Measurements from ENCODE around the gene RTEL1.

Gene RTEL1

GRCh38 chr20:63673951-63674350 lies 15.8 kb downstream of the RTEL1 start:
- Histone ChIP-seq H3K27ac (ENCODE audit: low read depth, low read length) (no peak overlapping the region), H3K27me3 (ENCODE audit: insufficient read depth, low read length) (no peaks in the 10 kb centered on the region), H2AFZ (ENCODE audit: low read length, unreplicated experiment) (no peak overlapping the region), H3K36me3 (ENCODE audit: insufficient read depth, low read length) (peaks cover 13% of the 10 kb centered on the region; the same call in 1 of the 2 replicates), H3K4me1 (ENCODE audit: control insufficient read depth, insufficient read depth, low read length, unreplicated experiment) (no peaks in the 10 kb centered on the region), H3K79me2 (ENCODE audit: control insufficient read depth, insufficient read depth, low read length, unreplicated experiment) (no peaks in the 10 kb centered on the region), H3K4me3 (ENCODE audit: low read depth, low read length) (no peak overlapping the region)

GRCh38 chr20:63675681-63676368 lies 17.7 kb downstream of the RTEL1 start:
- H3K27ac ChIP-seq (ENCODE audit: low read depth, low read length) = no peak overlapping the region
- H2AFZ ChIP-seq (ENCODE audit: low read length, unreplicated experiment) = no peak overlapping the region
- peaks cover 13% of the 10 kb centered on the region; the same call in 1 of the 2 replicates for H3K36me3 ChIP-seq (ENCODE audit: insufficient read depth, low read length)
- H3K79me2 ChIP-seq (ENCODE audit: control insufficient read depth, insufficient read depth, low read length, unreplicated experiment) = no peaks in the 10 kb centered on the region
- no peaks in the 10 kb centered on the region for H3K27me3 ChIP-seq (ENCODE audit: insufficient read depth, low read length)
- H3K4me1 ChIP-seq (ENCODE audit: control insufficient read depth, insufficient read depth, low read length, unreplicated experiment) = no peaks in the 10 kb centered on the region
- no peak overlapping the region for H3K4me3 ChIP-seq (ENCODE audit: low read depth, low read length)

GRCh38 chr20:63678071-63678470 lies 20.0 kb downstream of the RTEL1 start:
- Histone ChIP-seq H2AFZ (ENCODE audit: low read length, unreplicated experiment) (no peak overlapping the region), H3K4me3 (ENCODE audit: low read depth, low read length) (no peak overlapping the region), H3K36me3 (ENCODE audit: insufficient read depth, low read length) (peaks cover 8% of the 10 kb centered on the region; the same call in 1 of the 2 replicates), H3K79me2 (ENCODE audit: control insufficient read depth, insufficient read depth, low read length, unreplicated experiment) (no peaks in the 10 kb centered on the region), H3K27me3 (ENCODE audit: insufficient read depth, low read length) (no peaks in the 10 kb centered on the region), H3K27ac (ENCODE audit: low read depth, low read length) (no peak overlapping the region), H3K4me1 (ENCODE audit: control insufficient read depth, insufficient read depth, low read length, unreplicated experiment) (peaks cover 18% of the 10 kb centered on the region)

GRCh38 chr20:63678667-63679465 lies 20.8 kb downstream of the RTEL1 start:
- H3K4me3 ChIP-seq (ENCODE audit: low read depth, low read length) = no peak overlapping the region
- H3K27me3 ChIP-seq (ENCODE audit: insufficient read depth, low read length) = no peaks in the 10 kb centered on the region
- no peaks in the 10 kb centered on the region for H3K79me2 ChIP-seq (ENCODE audit: control insufficient read depth, insufficient read depth, low read length, unreplicated experiment)
- peaks cover 24% of the 10 kb centered on the region for H3K4me1 ChIP-seq (ENCODE audit: control insufficient read depth, insufficient read depth, low read length, unreplicated experiment)
- H3K27ac ChIP-seq (ENCODE audit: low read depth, low read length) = no peak overlapping the region
- H2AFZ ChIP-seq (ENCODE audit: low read length, unreplicated experiment) = no peak overlapping the region
- H3K36me3 ChIP-seq (ENCODE audit: insufficient read depth, low read length) = peaks cover 12% of the 10 kb centered on the region; the same call in 1 of the 2 replicates

GRCh38 chr20:63679799-63680305 lies 21.7 kb downstream of the RTEL1 start:
- Histone ChIP-seq H2AFZ (ENCODE audit: low read length, unreplicated experiment) (no peak overlapping the region), H3K27ac (ENCODE audit: low read depth, low read length) (no peak overlapping the region), H3K79me2 (ENCODE audit: control insufficient read depth, insufficient read depth, low read length, unreplicated experiment) (no peaks in the 10 kb centered on the region), H3K4me1 (ENCODE audit: control insufficient read depth, insufficient read depth, low read length, unreplicated experiment) (peaks cover 24% of the 10 kb centered on the region), H3K36me3 (ENCODE audit: insufficient read depth, low read length) (peaks cover 7% of the 10 kb centered on the region; the same call in 1 of the 2 replicates), H3K4me3 (ENCODE audit: low read depth, low read length) (no peak overlapping the region), H3K27me3 (ENCODE audit: insufficient read depth, low read length) (no peaks in the 10 kb centered on the region)

- Histone ChIP-seq H3K27ac (ENCODE audit: low read depth, low read length) (no peak overlapping the region), H3K4me1 (ENCODE audit: control insufficient read depth, insufficient read depth, low read length, unreplicated experiment) (peaks cover 24% of the 10 kb centered on the region), H2AFZ (ENCODE audit: low read length, unreplicated experiment) (no peak overlapping the region), H3K4me3 (ENCODE audit: low read depth, low read length) (no peak overlapping the region), H3K27me3 (ENCODE audit: insufficient read depth, low read length) (no peaks in the 10 kb centered on the region), H3K79me2 (ENCODE audit: control insufficient read depth, insufficient read depth, low read length, unreplicated experiment) (no peaks in the 10 kb centered on the region), H3K36me3 (ENCODE audit: insufficient read depth, low read length) (peaks cover 7% of the 10 kb centered on the region; the same call in 1 of the 2 replicates)
Observed at GRCh38 chr20:63680427-63680826, 22.3 kb downstream of the RTEL1 start.

- Histone ChIP-seq H2AFZ (ENCODE audit: low read length, unreplicated experiment) (no peak overlapping the region), H3K79me2 (ENCODE audit: control insufficient read depth, insufficient read depth, low read length, unreplicated experiment) (no peaks in the 10 kb centered on the region), H3K27ac (ENCODE audit: low read depth, low read length) (no peak overlapping the region), H3K4me3 (ENCODE audit: low read depth, low read length) (no peak overlapping the region), H3K36me3 (ENCODE audit: insufficient read depth, low read length) (peaks cover 3% of the 10 kb centered on the region; the same call in 1 of the 2 replicates), H3K4me1 (ENCODE audit: control insufficient read depth, insufficient read depth, low read length, unreplicated experiment) (peaks cover 29% of the 10 kb centered on the region), H3K27me3 (ENCODE audit: insufficient read depth, low read length) (no peaks in the 10 kb centered on the region)
Observed at GRCh38 chr20:63680857-63681608, 22.9 kb downstream of the RTEL1 start.

GRCh38 chr20:63681609-63682142 lies 23.6 kb downstream of the RTEL1 start:
- no peak overlapping the region for H2AFZ ChIP-seq (ENCODE audit: low read length, unreplicated experiment)
- peak overlapping the region; percentile 81 for H3K27ac ChIP-seq (ENCODE audit: low read depth, low read length)
- no peak overlapping the region for H3K4me3 ChIP-seq (ENCODE audit: low read depth, low read length)
- peaks cover 35% of the 10 kb centered on the region for H3K4me1 ChIP-seq (ENCODE audit: control insufficient read depth, insufficient read depth, low read length, unreplicated experiment)
- H3K36me3 ChIP-seq (ENCODE audit: insufficient read depth, low read length) = peaks cover 3% of the 10 kb centered on the region; the same call in 1 of the 2 replicates
- no peaks in the 10 kb centered on the region for H3K27me3 ChIP-seq (ENCODE audit: insufficient read depth, low read length)
- H3K79me2 ChIP-seq (ENCODE audit: control insufficient read depth, insufficient read depth, low read length, unreplicated experiment) = no peaks in the 10 kb centered on the region

GRCh38 chr20:63682384-63683139 lies 24.4 kb downstream of the RTEL1 start:
- Histone ChIP-seq H3K4me1 (ENCODE audit: control insufficient read depth, insufficient read depth, low read length, unreplicated experiment) (peaks cover 44% of the 10 kb centered on the region), H3K27me3 (ENCODE audit: insufficient read depth, low read length) (no peaks in the 10 kb centered on the region), H3K79me2 (ENCODE audit: control insufficient read depth, insufficient read depth, low read length, unreplicated experiment) (no peaks in the 10 kb centered on the region), H3K36me3 (ENCODE audit: insufficient read depth, low read length) (peaks cover 3% of the 10 kb centered on the region; the same call in 1 of the 2 replicates), H3K27ac (ENCODE audit: low read depth, low read length) (peak overlapping the region; percentile 81), H2AFZ (ENCODE audit: low read length, unreplicated experiment) (no peak overlapping the region), H3K4me3 (ENCODE audit: low read depth, low read length) (no peak overlapping the region)

All from ACC112 (cell line).